IMR-90 (cell line): Measurements from ENCODE around the gene NLGN1. TPM values are rescaled to one million over a fixed set of nuclear protein-coding genes. Genes with fewer than 3 reads are reported as not detected.

Experiments used
- ATAC-seq: fragments of 200-7000 bp; cut with Tn5 transposase; 2 replicates; pipeline ENCODE4 v1.9.1; 2020; ENCODE audit warnings: low read depth, mild to moderate bottlenecking, moderate library complexity
- BruUV-seq: library from RNA; stranded (reverse); fragments of 400-500 nt; replicated peaks from 2 replicates; lab custom pipeline; 2021; lab: Mats Ljungman, UMichigan
- CTCF ChIA-PET: fragments of 300-600 bp; formaldehyde crosslinking; extraction: SDS; loops from one replicate; lab custom pipeline; 2021; ENCODE audit warnings: antibody characterized with exemption; lab: Yijun Ruan, JAX
- POLR2A ChIA-PET: fragments of 300-600 bp; sonication (Branson Sonifier 250); formaldehyde crosslinking; loops from one replicate; lab custom pipeline; 2022; ENCODE audit warnings: antibody characterized with exemption; ENCODE audit not compliant: unreplicated experiment; lab: Charles Lee
- DNase-seq: peaks from one replicate; pipeline ENCODE4 v3.0.0; 2013
- H2AFZ ChIP-seq: replicated peaks from 2 replicates; pipeline ENCODE3; 2013; ENCODE audit warnings: low read length, mild to moderate bottlenecking; ENCODE audit not compliant: poor library complexity
- H2AK5ac ChIP-seq: 2 replicates; pipeline ENCODE4 v1.6.1; 2013; ENCODE audit warnings: low read depth, low read length, inconsistent platforms
- H2AK9ac ChIP-seq: replicated peaks from 2 replicates; pipeline ENCODE3; 2013; ENCODE audit warnings: mild to moderate bottlenecking, low read depth, low read length, moderate library complexity; ENCODE audit not compliant: poor library complexity
- H2BK120ac ChIP-seq: 2 replicates; pipeline ENCODE4 v1.6.1; 2013; ENCODE audit warnings: low read depth, low read length, inconsistent platforms
- H2BK15ac ChIP-seq: 3 replicates; pipeline ENCODE4 v1.6.1; 2013; ENCODE audit warnings: low read depth, low read length, inconsistent platforms
- H2BK20ac ChIP-seq: 2 replicates; pipeline ENCODE4 v1.6.1; 2013; ENCODE audit warnings: low read depth, mild to moderate bottlenecking, inconsistent platforms, low read length, moderate library complexity
- H2BK5ac ChIP-seq: 2 replicates; pipeline ENCODE4 v1.6.1; 2013; ENCODE audit warnings: mild to moderate bottlenecking, low read depth, low read length, inconsistent platforms; ENCODE audit not compliant: poor library complexity, severe bottlenecking
- H3K14ac ChIP-seq: replicated peaks from 2 replicates; pipeline ENCODE4 v1.6.1; 2013; ENCODE audit warnings: low read depth, low read length, inconsistent platforms
- H3K18ac ChIP-seq: 2 replicates; pipeline ENCODE4 v1.6.1; 2013; ENCODE audit warnings: low read depth, low read length, control low read depth
- H3K23ac ChIP-seq: 2 replicates; pipeline ENCODE4 v1.6.1; 2013; ENCODE audit warnings: low read depth, low read length, inconsistent platforms
- H3K27ac ChIP-seq: 2 replicates; pipeline ENCODE4 v1.5.1; 2013; ENCODE audit warnings: mild to moderate bottlenecking, control low read depth, low read length; ENCODE audit not compliant: insufficient read depth
- H3K27me3 ChIP-seq: 2 replicates; pipeline ENCODE4 v1.6.1; 2013; ENCODE audit warnings: low read length; ENCODE audit not compliant: control insufficient read depth, insufficient read depth
- H3K36me3 ChIP-seq: 2 replicates; pipeline ENCODE4 v1.6.1; 2013; ENCODE audit warnings: low read length, mixed read lengths; ENCODE audit not compliant: control insufficient read depth, insufficient read depth
- H3K4ac ChIP-seq: 2 replicates; pipeline ENCODE4 v1.6.1; 2013; ENCODE audit warnings: low read depth, low read length, inconsistent platforms
- H3K4me1 ChIP-seq: 2 replicates; pipeline ENCODE4 v1.6.1; 2013; ENCODE audit warnings: low read length, mixed read lengths; ENCODE audit not compliant: control insufficient read depth, insufficient read depth
- H3K4me2 ChIP-seq: 2 replicates; pipeline ENCODE4 v1.6.1; 2013; ENCODE audit warnings: low read depth, mild to moderate bottlenecking, control low read depth, low read length, moderate library complexity
- H3K4me3 ChIP-seq: 2 replicates; pipeline ENCODE4 v1.5.1; 2013; ENCODE audit warnings: low read depth, mild to moderate bottlenecking, control low read depth, low read length, moderate library complexity; ENCODE audit not compliant: insufficient read depth
- H3K56ac ChIP-seq: 2 replicates; pipeline ENCODE4 v1.6.1; 2013; ENCODE audit warnings: low read length, inconsistent platforms; ENCODE audit not compliant: insufficient read depth; ENCODE audit errors: extremely low read depth
- H3K79me1 ChIP-seq, 2 experiments: 2 replicates each; pipeline ENCODE4 v1.6.1; 2013; ENCODE audit warnings: low read length in 2 of 2, inconsistent platforms in 1 of 2, low read depth in 1 of 2
- H3K9ac ChIP-seq: 2 replicates; pipeline ENCODE4 v1.6.1; 2013; ENCODE audit warnings: low read depth, low read length, control low read depth
- H3K9me1 ChIP-seq: 2 replicates; pipeline ENCODE4 v1.6.1; 2013; ENCODE audit warnings: low read length, inconsistent platforms; ENCODE audit not compliant: insufficient read depth
- H3K9me3 ChIP-seq: 2 replicates; pipeline ENCODE4 v1.6.1; 2013; ENCODE audit warnings: low read length; ENCODE audit not compliant: control insufficient read depth, insufficient read depth
- H4K20me1 ChIP-seq: 2 replicates; pipeline ENCODE4 v1.6.1; 2013; ENCODE audit warnings: low read length, inconsistent platforms; ENCODE audit not compliant: insufficient read depth
- H4K5ac ChIP-seq: 2 replicates; pipeline ENCODE4 v1.6.1; 2013; ENCODE audit warnings: mild to moderate bottlenecking, low read depth, low read length, control low read depth
- H4K8ac ChIP-seq, 2 experiments: 2 replicates each; pipeline ENCODE4 v1.6.1; 2013; ENCODE audit warnings: low read depth in 2 of 2, low read length in 2 of 2, control low read depth in 1 of 2, inconsistent platforms in 1 of 2
- H4K91ac ChIP-seq: 2 replicates; pipeline ENCODE4 v1.6.1; 2013; ENCODE audit warnings: low read depth, low read length, inconsistent platforms; ENCODE audit not compliant: insufficient read depth
- ELK1 ChIP-seq: fragments of 150-350 bp; IDR thresholded peaks from 2 replicates; pipeline ENCODE4 v1.6.1; 2016; ENCODE audit warnings: low read depth, mild to moderate bottlenecking, low read length, moderate library complexity, borderline replicate concordance
- FOS ChIP-seq: fragments of 150-350 bp; IDR thresholded peaks from 2 replicates; pipeline ENCODE4 v1.6.1; 2016; ENCODE audit warnings: low read depth, low read length
- POLR2A ChIP-seq: IDR thresholded peaks from 2 replicates; pipeline ENCODE4 v1.6.1; 2012; ENCODE audit warnings: mild to moderate bottlenecking, low read depth, low read length
- RCOR1 ChIP-seq: IDR thresholded peaks from 2 replicates; pipeline ENCODE4 v1.6.1; 2012; ENCODE audit warnings: mild to moderate bottlenecking, low read length, improper control_type of control experiment; ENCODE audit not compliant: insufficient replicate concordance
- WGBS, 2 experiments: methylation state at CpG; one replicate each; pipeline versions ENCODE4 v1.1.5 to v1.1.7; 2013; ENCODE audit warnings: missing lambda C conversion rate in 2 of 2; ENCODE audit not compliant: insufficient read length in 1 of 2; ENCODE audit errors: extremely low coverage in 2 of 2; 5-methylcytosine and 5-hydroxymethylcytosine counted together
- dilution Hi-C: fragments of 300-500 bp; cut with HindIII; formaldehyde crosslinking; loops from one replicate; pipeline ENCODE4 v1.14.3; 2018; ENCODE audit warnings: low sequenced_read_pairs; ENCODE audit not compliant: unreplicated experiment
- in situ Hi-C: fragments of 300-500 bp; cut with MboI; formaldehyde crosslinking; loops from 3 replicates; pipeline ENCODE4 v1.14.3; 2019; ENCODE audit warnings: low sequenced_read_pairs, inconsistent platforms, mixed read lengths
- intact Hi-C: fragments of 100-400 bp; cut with micrococcal nuclease; formaldehyde crosslinking; loops from 2 replicates; pipeline ENCODE4 v1.10.0; 2022
- polyA plus RNA-seq, 3 experiments: library from polyadenylated mRNA; depleted of rRNA; stranded (reverse); fragments of >200 nt; gene quantifications; 2 replicates each; pipeline ENCODE4 v1.2.3, GENCODE V29; 2012; ENCODE audit warnings: low replicate concordance in 1 of 3
- total RNA-seq: library from RNA; depleted of rRNA; stranded (reverse); fragments of >200 nt; gene quantifications from 2 replicates; pipeline ENCODE4 v1.2.3, GENCODE V29; 2012

NLGN1 gene
- total and polyA plus RNA-seq, 2 of the 4 experiments (the other 2 are of a cell fraction) = 1.8 to 12.5 TPM

GRCh38 chr3:174242311-174243041 is 844.9 kb downstream of the NLGN1 start:
- H2BK15ac ChIP-seq = no peak overlapping the region
- H2AFZ ChIP-seq = no peak overlapping the region
- no peak overlapping the region for H2BK5ac ChIP-seq
- H3K9me3 ChIP-seq = no peaks in the 10 kb centered on the region
- dilution Hi-C loops (no loop called here), in situ Hi-C loops (no loop called here), intact Hi-C loops (no loop called here)
- TF ChIP-seq RCOR1 (no peak), POLR2A (no peak), ELK1 (no peak), FOS (no peak)
- BruUV-seq = no TSS peak
- CTCF ChIA-PET = interaction anchor here (0.7 to 1.0 kb wide), 2 partner anchors 59 to 1463 kb away, joined by 3 read pairs; no protein-coding TSS in a partner anchor
- no peak overlapping the region for H3K4me3 ChIP-seq
- peaks cover 3% of the 10 kb centered on the region; the same call in 1 of the 2 replicates for H3K27me3 ChIP-seq
- no peaks in the 10 kb centered on the region for H4K20me1 ChIP-seq
- no peak overlapping the region for H3K27ac ChIP-seq
- H3K4ac ChIP-seq = no peak overlapping the region
- no peak overlapping the region for H4K5ac ChIP-seq
- no peak overlapping the region for H3K23ac ChIP-seq
- no peak overlapping the region for H4K91ac ChIP-seq
- no peak overlapping the region for H3K18ac ChIP-seq
- H3K9me1 ChIP-seq = no peaks in the 10 kb centered on the region
- DNase-seq (no peak), ATAC-seq (no peak)
- no peak overlapping the region for H2AK9ac ChIP-seq
- no peak overlapping the region for H2AK5ac ChIP-seq
- no peak overlapping the region for H3K56ac ChIP-seq
- peaks cover 2% of the 10 kb centered on the region; the same call in 1 of the 2 replicates for H3K4me1 ChIP-seq
- H3K14ac ChIP-seq = no peak overlapping the region
- no peak overlapping the region for H3K9ac ChIP-seq
- WGBS, 2 experiments = 80% methylated on average over 1 of the region's 10 CpGs; no CpG with 5 or more reads in 1 of the 2 experiments
- no peak overlapping the region for H4K8ac ChIP-seq
- POLR2A ChIA-PET = no interaction called here
- no peak overlapping the region for H2BK120ac ChIP-seq
- H3K79me1 ChIP-seq = no peaks in the 10 kb centered on the region
- H2BK20ac ChIP-seq = no peak overlapping the region
- no peak overlapping the region for H3K4me2 ChIP-seq
- H3K36me3 ChIP-seq = no peaks in the 10 kb centered on the region
